Gastrocnemius medialis (tissue), 4 donors: Measurements from ENCODE around the gene ENTPD8. TPM values are rescaled to one million over a fixed set of nuclear protein-coding genes. Genes with fewer than 3 reads are reported as not detected.
A peak's percentile ranks its signal among the peaks of the same experiment; 100 is the strongest.

Experiments
- ATAC-seq, 2 donors: fragments of 150-250 bp; one replicate each; pipeline ENCODE4 v1.9.1; 2016
- DNase-seq, 2 donors: peaks; one replicate each; pipeline ENCODE4 v3.0.0-alpha.2; 2019
- H3K27ac ChIP-seq, 4 donors: fragments of 200-600 bp; sonication (generic); 1 replicate in 1 of 4; 2 replicates in 3 of 4; pipeline ENCODE4 v1.5.1; 2016 to 2018; ENCODE audit warnings: mild to moderate bottlenecking in 2 of 4, moderate library complexity in 1 of 4
- H3K27me3 ChIP-seq, 3 donors: fragments of 200-600 bp; sonication (generic) in 2 of 3; 1 replicate in 1 of 3; 2 replicates in 2 of 3; pipeline versions ENCODE4 v1.5.1 to v1.6.0; 2016 to 2019; ENCODE audit warnings: mild to moderate bottlenecking in 1 of 3, moderate library complexity in 1 of 3
- H3K36me3 ChIP-seq, 2 donors: fragments of 200-600 bp; sonication (generic) in 1 of 2; one replicate each; pipeline ENCODE4 v1.5.1; 2017 to 2018
- H3K4me1 ChIP-seq, 2 donors: fragments of 200-600 bp; sonication (generic) in 1 of 2; one replicate each; pipeline ENCODE4 v1.5.1; 2016 to 2017; ENCODE audit warnings: mild to moderate bottlenecking in 2 of 2
- H3K4me3 ChIP-seq, 4 donors: fragments of 200-600 bp; sonication (generic) in 3 of 4; 1 replicate in 1 of 4; 2 replicates in 3 of 4; pipeline ENCODE4 v1.5.1; 2016 to 2019; ENCODE audit warnings: mild to moderate bottlenecking in 2 of 4
- H3K9me3 ChIP-seq, 3 donors: fragments of 200-600 bp; sonication (generic) in 2 of 3; 1 replicate in 1 of 3; 2 replicates in 2 of 3; pipeline ENCODE4 v1.5.1; 2016 to 2019
- CTCF ChIP-seq, 5 experiments: fragments of 450-650 bp in 3 of 5; fragments of 200-600 bp in 2 of 5; sonication (generic) in 2 of 5; IDR thresholded peaks in 4 of 5; conservative IDR thresholded peaks in 1 of 5; 1 replicate in 4 of 5; 2 replicates in 1 of 5; pipeline ENCODE4 v1.5.1; 2016 to 2019; ENCODE audit warnings: antibody characterized with exemption in 5 of 5, mild to moderate bottlenecking in 3 of 5, moderate library complexity in 3 of 5
- POLR2A ChIP-seq, 2 donors: fragments of 450-650 bp; IDR thresholded peaks; one replicate each; pipeline ENCODE4 v1.6.1; 2017; ENCODE audit warnings: antibody characterized with exemption in 2 of 2, mild to moderate bottlenecking in 2 of 2, moderate library complexity in 2 of 2
- in situ Hi-C, 4 donors: fragments of 200-750 bp; cut with MboI; loops; one replicate each; pipeline versions ENCODE4 v1.15.0 to v1.8.0; 2017; ENCODE audit warnings: low sequenced_read_pairs in 4 of 4
- intact Hi-C: fragments of 100-400 bp; cut with DNase I; formaldehyde crosslinking; loops from one replicate; pipeline ENCODE4 v1.15.1; 2023; ENCODE audit warnings: low total_unique reads
- total RNA-seq, 4 donors: library from RNA; depleted of rRNA; stranded (reverse); fragments of >200 nt; gene quantifications; one replicate each; pipeline versions ENCODE4 v1.1.0 to v1.2.3, GENCODE V29; 2016

ENTPD8 gene
- total RNA-seq = under 1 TPM in 1 of 4 donors, not detected in 3; 0.23 TPM

- DNase-seq (no peak), ATAC-seq (no peak)
- Histone ChIP-seq H3K4me3 (peak within 1 kb of the TSS in 3 of 4 donors; percentile 7 to 35 (median 25)), H3K9me3 (no peaks in the 10 kb centered on the region), H3K27me3 (peaks cover 28 to 49% (median 46%) of the 10 kb centered on the region in 3 donors), H3K36me3 (no peaks in the 10 kb centered on the region), H3K4me1 (peaks cover 0 to 13% of the 10 kb centered on the region in 2 donors), H3K27ac (no peak within 1 kb of the TSS)
- in situ Hi-C loops (no loop called here), intact Hi-C loops (no loop called here)
- no peak for TF ChIP-seq CTCF (IDR thresholded peaks at IDR 0.05 in 4 of 5, conservative IDR thresholded peaks at IDR 0.05 in 1 of 5)
- no peak for TF ChIP-seq POLR2A (IDR thresholded peaks at IDR 0.05)
Observed at GRCh38 chr9:137441289-137441934, at the start of gene ENTPD8. Gene ENTPD8, minus strand, starts transcription at chr9:137441357. Its CDS starts 3,072 bp downstream, at chr9:137438285.

GRCh38 chr9:137490532-137491186 lies 49.5 kb upstream of the ENTPD8 start:
- in situ Hi-C loops = no loop called here

GRCh38 chr9:137488906-137489305 lies 47.7 kb upstream of the ENTPD8 start:
- DNase-seq (no peak), ATAC-seq (no peak)
- intact Hi-C loops (no loop called here), in situ Hi-C loops (no loop called here)
- Histone ChIP-seq H3K27ac (no peak overlapping the region), H3K9me3 (no peaks in the 10 kb centered on the region), H3K27me3 (no peaks in the 10 kb centered on the region), H3K4me1 (no peaks in the 10 kb centered on the region), H3K36me3 (peaks cover 0 to 19% of the 10 kb centered on the region in 2 donors), H3K4me3 (no peak overlapping the region)
- TF ChIP-seq POLR2A (IDR thresholded peaks at IDR 0.05) (no peak), CTCF (IDR thresholded peaks at IDR 0.05 in 4 of 5, conservative IDR thresholded peaks at IDR 0.05 in 1 of 5) (no peak)

More at GRCh38 chr9:137490532-137491186, 49.5 kb upstream of the ENTPD8 start:
- no peak for TF ChIP-seq CTCF (IDR thresholded peaks at IDR 0.05 in 4 of 5, conservative IDR thresholded peaks at IDR 0.05 in 1 of 5)
- no peak for TF ChIP-seq POLR2A (IDR thresholded peaks at IDR 0.05)
- H3K27ac ChIP-seq = no peak overlapping the region
- H3K36me3 ChIP-seq = peaks cover 0 to 19% of the 10 kb centered on the region in 2 donors
- no peaks in the 10 kb centered on the region for H3K27me3 ChIP-seq
- no peak for ATAC-seq
- no peaks in the 10 kb centered on the region for H3K4me1 ChIP-seq
- H3K9me3 ChIP-seq = no peaks in the 10 kb centered on the region
- intact Hi-C loops = no loop called here
- no peak for DNase-seq
- no peak overlapping the region for H3K4me3 ChIP-seq

GRCh38 chr9:137488327-137488653 lies 47.1 kb upstream of the ENTPD8 start:
- Histone ChIP-seq H3K9me3 (no peaks in the 10 kb centered on the region), H3K27ac (no peak overlapping the region), H3K4me3 (no peak overlapping the region), H3K4me1 (no peaks in the 10 kb centered on the region), H3K27me3 (no peaks in the 10 kb centered on the region), H3K36me3 (peaks cover 0 to 19% of the 10 kb centered on the region in 2 donors)
- in situ Hi-C loops (no loop called here), intact Hi-C loops (no loop called here)
- TF ChIP-seq POLR2A (IDR thresholded peaks at IDR 0.05) = no peak
- TF ChIP-seq CTCF (IDR thresholded peaks at IDR 0.05 in 4 of 5, conservative IDR thresholded peaks at IDR 0.05 in 1 of 5) = no peak
- no peak for DNase-seq
- no peak for ATAC-seq
